Measurements from ENCODE around the gene RBP7. TPM values are rescaled to one million over a fixed set of nuclear protein-coding genes. Genes with fewer than 3 reads are reported as not detected.

RBP7 gene
- total and polyA plus RNA-seq, 4 donors, result 1.2 to 11.8 (median 4.8) TPM

- H3K27ac ChIP-seq (ENCODE audit: low read depth in 1 of 2, low read length in 2 of 2), result no peak overlapping the region
- H3K4me1 ChIP-seq (ENCODE audit: control insufficient read depth in 4 of 4, insufficient read depth in 4 of 4, low read length in 3 of 4), result peaks cover 8 to 38% (median 34%) of the 10 kb centered on the region in 4 donors
- H3K27me3 ChIP-seq (ENCODE audit: control insufficient read depth in 4 of 4, insufficient read depth in 4 of 4, low read length in 3 of 4), result no peaks in the 10 kb centered on the region
- H3K36me3 ChIP-seq (ENCODE audit: control insufficient read depth in 4 of 4, insufficient read depth in 3 of 4, low read depth in 1 of 4, low read length in 3 of 4), result peaks cover 0 to 5% (median 0%) of the 10 kb centered on the region in 4 donors
- WGBS, result 96% methylated on average over 8 of the region's 8 CpGs
- TF ChIP-seq EGR1 (IDR thresholded peaks at IDR 0.05; ENCODE audit: low read depth in 2 of 2), result no peak
- TF ChIP-seq HNF4A (conservative IDR thresholded peaks at IDR 0.05), result no peak
- no peak for TF ChIP-seq SP1 (IDR thresholded peaks at IDR 0.05)
- TF ChIP-seq TAF1 (conservative IDR thresholded peaks at IDR 0.05), result no peak
- no peak for TF ChIP-seq FOXA1 (IDR thresholded peaks at IDR 0.05)
- no peak for TF ChIP-seq GABPA (IDR thresholded peaks at IDR 0.05 in 1 of 2, conservative IDR thresholded peaks at IDR 0.05 in 1 of 2)
- TF ChIP-seq, protein P1, sequence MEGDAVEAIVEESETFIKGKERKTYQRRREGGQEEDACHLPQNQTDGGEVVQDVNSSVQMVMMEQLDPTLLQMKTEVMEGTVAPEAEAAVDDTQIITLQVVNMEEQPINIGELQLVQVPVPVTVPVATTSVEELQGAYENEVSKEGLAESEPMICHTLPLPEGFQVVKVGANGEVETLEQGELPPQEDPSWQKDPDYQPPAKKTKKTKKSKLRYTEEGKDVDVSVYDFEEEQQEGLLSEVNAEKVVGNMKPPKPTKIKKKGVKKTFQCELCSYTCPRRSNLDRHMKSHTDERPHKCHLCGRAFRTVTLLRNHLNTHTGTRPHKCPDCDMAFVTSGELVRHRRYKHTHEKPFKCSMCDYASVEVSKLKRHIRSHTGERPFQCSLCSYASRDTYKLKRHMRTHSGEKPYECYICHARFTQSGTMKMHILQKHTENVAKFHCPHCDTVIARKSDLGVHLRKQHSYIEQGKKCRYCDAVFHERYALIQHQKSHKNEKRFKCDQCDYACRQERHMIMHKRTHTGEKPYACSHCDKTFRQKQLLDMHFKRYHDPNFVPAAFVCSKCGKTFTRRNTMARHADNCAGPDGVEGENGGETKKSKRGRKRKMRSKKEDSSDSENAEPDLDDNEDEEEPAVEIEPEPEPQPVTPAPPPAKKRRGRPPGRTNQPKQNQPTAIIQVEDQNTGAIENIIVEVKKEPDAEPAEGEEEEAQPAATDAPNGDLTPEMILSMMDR (IDR thresholded peaks at IDR 0.05; ENCODE audit: low read depth, low read length, missing input control), result no peak
- TF ChIP-seq, protein P2, sequence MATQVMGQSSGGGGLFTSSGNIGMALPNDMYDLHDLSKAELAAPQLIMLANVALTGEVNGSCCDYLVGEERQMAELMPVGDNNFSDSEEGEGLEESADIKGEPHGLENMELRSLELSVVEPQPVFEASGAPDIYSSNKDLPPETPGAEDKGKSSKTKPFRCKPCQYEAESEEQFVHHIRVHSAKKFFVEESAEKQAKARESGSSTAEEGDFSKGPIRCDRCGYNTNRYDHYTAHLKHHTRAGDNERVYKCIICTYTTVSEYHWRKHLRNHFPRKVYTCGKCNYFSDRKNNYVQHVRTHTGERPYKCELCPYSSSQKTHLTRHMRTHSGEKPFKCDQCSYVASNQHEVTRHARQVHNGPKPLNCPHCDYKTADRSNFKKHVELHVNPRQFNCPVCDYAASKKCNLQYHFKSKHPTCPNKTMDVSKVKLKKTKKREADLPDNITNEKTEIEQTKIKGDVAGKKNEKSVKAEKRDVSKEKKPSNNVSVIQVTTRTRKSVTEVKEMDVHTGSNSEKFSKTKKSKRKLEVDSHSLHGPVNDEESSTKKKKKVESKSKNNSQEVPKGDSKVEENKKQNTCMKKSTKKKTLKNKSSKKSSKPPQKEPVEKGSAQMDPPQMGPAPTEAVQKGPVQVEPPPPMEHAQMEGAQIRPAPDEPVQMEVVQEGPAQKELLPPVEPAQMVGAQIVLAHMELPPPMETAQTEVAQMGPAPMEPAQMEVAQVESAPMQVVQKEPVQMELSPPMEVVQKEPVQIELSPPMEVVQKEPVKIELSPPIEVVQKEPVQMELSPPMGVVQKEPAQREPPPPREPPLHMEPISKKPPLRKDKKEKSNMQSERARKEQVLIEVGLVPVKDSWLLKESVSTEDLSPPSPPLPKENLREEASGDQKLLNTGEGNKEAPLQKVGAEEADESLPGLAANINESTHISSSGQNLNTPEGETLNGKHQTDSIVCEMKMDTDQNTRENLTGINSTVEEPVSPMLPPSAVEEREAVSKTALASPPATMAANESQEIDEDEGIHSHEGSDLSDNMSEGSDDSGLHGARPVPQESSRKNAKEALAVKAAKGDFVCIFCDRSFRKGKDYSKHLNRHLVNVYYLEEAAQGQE (IDR thresholded peaks at IDR 0.05), result no peak
- no peak for TF ChIP-seq YY1 (IDR thresholded peaks at IDR 0.05)
- TF ChIP-seq FOXA2 (IDR thresholded peaks at IDR 0.05), result no peak
- no peak for TF ChIP-seq ZBTB33 (IDR thresholded peaks at IDR 0.05)
- TF ChIP-seq NR2F2 (IDR thresholded peaks at IDR 0.05), result no peak
- TF ChIP-seq MAX (IDR thresholded peaks at IDR 0.05), result no peak
- TF ChIP-seq ATF3 (IDR thresholded peaks at IDR 0.05), result no peak
- TF ChIP-seq RXRA (IDR thresholded peaks at IDR 0.05), result no peak
- no peak for TF ChIP-seq RAD21 (IDR thresholded peaks at IDR 0.05)
- no peak for TF ChIP-seq HNF4G (IDR thresholded peaks at IDR 0.05)
- no peak for TF ChIP-seq JUND (IDR thresholded peaks at IDR 0.05)
- DNase-seq (ENCODE audit: low spot score), result no peak
- no peaks in the 10 kb centered on the region for H3K9me3 ChIP-seq (ENCODE audit: control insufficient read depth in 4 of 4, low read length in 3 of 4)
- H3K4me3 ChIP-seq (ENCODE audit: low read depth in 1 of 3, low read length in 3 of 3), result no peak overlapping the region
- no peak overlapping the region for H3K9ac ChIP-seq (ENCODE audit: low read depth in 1 of 2, low read length in 2 of 2)
Observed at GRCh38 chr1:10059342-10059718, 62.3 kb downstream of the RBP7 start.

Measured in liver (tissue), 9 donors.